Endometrial microvascular endothelial cells (primary cell): ENCODE measurements around the gene TTC3. TPM values are rescaled to one million over a fixed set of nuclear protein-coding genes. Genes with fewer than 3 reads are reported as not detected.
"Not testable (repeated sequence)": the region's sequence is repeated elsewhere in the genome, so short reads cannot be mapped to it uniquely, and the experiment has no call there.

ENCODE experiments used
- in situ Hi-C: cut with HindIII; loops from 2 replicates; pipeline ENCODE4 v1.10.0; 2017; ENCODE audit warnings: low sequenced_read_pairs, low pct_unique_long_range_greater_than_20kb; ENCODE audit errors: inconsistent ontology term
- total RNA-seq: library from RNA; depleted of rRNA; stranded (reverse); fragments of >200 nt; gene quantifications from one replicate; pipeline ENCODE4 v1.2.3, GENCODE V29; 2015; ENCODE audit errors: inconsistent ontology term

Gene TTC3
- total RNA-seq, 1 donor from 2014 or later, result 45.9 TPM

DNA sequence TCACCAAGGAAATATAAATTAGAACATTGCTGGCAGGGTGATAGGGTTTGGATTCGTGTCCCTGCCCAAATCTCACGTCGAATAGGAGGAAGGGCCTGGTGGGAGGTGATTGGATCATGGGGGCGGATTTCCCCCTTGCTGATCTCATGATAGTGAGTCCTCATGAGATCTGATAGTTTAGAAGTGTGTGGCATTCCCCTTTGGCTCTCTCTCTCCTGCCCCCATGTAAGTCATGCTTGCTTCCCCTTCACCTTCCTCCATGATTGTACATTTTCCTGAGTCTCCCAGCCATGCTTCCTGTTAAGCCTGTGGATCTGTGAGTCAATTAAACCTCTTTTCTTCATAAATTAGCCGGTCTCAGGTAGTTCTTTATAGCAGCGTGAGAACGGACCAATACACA lies 133.4 kb downstream of the TTC3 start:
- in situ Hi-C loops, result no loop called here

- in situ Hi-C loops, result no loop called here
These were observed 134.5 kb downstream of the TTC3 start for GRCh38 chr21:37207441-37208009.

GRCh38 chr21:37208056-37208721 lies 135.1 kb downstream of the TTC3 start:
- in situ Hi-C loops, result no loop called here

DNA sequence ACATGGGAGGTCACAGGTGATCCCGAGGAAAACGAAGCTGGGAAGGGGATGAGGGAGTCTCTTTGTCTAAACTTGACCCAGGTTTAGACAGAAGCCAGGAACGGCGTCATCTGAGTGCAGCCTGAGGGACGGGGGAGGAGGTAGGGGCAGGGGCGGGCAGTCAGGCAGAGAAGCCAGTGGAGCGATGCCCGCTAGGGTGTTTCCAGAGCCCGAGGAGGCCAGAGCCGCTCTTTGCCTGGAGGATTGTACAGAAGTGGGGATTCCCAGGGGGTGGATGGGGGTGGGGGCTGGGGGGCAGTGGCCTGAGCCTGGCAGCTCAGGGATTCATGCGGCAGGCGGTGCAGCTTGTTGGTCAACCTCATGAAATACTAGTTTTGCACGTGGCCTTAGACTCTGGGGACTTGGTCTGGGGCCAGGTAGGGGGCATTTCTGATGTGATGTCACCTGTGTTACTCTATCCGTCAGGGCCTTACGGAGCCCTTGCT lies 135.7 kb downstream of the TTC3 start:
- in situ Hi-C loops, result no loop called here

GRCh38 chr21:37210130-37210529 lies 137.1 kb downstream of the TTC3 start:
- in situ Hi-C loops, result no loop called here

- in situ Hi-C loops, result no loop called here
These were observed 137.7 kb downstream of the TTC3 start for GRCh38 chr21:37210799-37211198.

- in situ Hi-C loops, result no loop called here
These were observed 141.9 kb downstream of the TTC3 start for GRCh38 chr21:37214952-37215351.

- in situ Hi-C loops, result no loop called here
These were observed 146.8 kb downstream of the TTC3 start for GRCh38 chr21:37219761-37220432.

DNA sequence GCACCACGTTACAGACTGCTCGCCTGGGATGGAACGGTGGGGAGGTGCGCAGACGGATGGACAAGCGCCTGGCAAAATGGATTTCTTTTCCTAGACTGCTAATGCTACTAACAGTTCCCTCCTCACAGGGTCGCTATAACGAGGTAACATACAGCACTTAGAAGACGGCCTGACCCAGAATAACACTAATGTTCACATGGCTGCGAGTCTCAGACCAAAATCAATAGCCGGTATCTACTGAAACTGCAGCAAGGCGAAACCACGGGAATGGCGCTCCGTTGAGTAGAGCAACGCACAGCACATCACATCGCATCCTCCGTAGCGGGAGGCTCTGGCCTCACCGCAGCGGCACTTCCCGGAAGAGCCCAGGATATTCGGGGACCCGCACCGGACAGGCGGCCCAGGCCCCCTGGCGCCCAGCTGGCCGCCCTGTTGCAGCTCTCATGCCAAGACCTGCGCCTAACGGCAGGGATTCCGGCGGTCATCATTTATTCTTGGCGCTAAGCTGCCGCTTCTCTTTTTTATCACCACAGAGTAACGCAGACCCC lies 147.5 kb downstream of the TTC3 start:
- in situ Hi-C loops, result no loop called here

DNA sequence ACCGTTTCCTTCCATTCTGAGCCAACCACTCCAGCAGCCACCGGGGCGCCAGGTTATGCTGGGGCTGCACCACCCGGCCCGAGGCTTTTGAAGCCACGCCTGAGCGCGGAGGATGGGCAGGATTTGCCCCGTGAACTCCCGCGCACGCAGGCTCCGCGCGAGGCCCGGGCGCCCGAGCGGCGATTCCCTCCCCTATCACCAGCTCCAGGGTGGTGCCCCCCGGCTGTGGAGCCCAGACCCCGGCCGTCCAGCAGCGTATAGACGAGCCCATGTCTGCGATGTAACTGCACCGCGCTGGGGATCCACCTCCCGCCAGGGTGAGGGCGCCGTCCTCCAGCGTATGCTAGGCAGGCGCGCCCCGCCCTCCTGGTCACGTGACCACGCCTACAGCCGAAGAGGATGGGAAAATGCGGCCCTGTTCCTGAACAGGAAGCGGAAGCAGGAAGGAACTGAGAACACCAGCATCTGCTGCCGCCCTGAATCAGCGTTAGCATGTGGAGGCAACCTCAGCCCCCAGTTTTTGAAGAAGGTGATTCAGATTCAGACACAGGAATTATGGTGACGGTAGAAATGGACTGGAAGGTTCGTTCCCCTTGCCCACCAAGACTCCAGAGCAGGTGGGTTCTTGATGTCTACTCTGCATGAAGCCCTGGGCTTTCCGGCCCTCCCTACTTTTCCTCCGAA lies 148.1 kb downstream of the TTC3 start:
- in situ Hi-C loops, result no loop called here

DNA sequence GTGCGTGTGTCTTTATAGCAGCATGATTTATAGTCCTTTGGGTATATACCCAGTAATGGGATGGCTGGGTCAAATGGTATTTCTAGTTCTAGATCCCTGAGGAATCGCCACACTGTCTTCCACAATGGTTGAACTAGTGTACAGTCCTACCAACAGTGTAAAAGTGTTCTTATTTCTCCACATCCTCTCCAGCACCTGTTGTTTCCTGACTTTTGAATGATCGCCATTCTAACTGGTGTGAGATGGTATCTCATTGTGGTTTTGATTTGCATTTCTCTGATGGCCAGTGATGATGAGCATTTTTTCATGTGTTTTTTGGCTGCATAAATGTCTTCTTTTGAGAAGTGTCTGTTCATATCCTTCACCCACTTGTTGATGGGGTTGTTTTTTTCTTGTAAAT lies 149.2 kb downstream of the TTC3 start:
- in situ Hi-C loops, result not testable (repeated sequence)

DNA sequence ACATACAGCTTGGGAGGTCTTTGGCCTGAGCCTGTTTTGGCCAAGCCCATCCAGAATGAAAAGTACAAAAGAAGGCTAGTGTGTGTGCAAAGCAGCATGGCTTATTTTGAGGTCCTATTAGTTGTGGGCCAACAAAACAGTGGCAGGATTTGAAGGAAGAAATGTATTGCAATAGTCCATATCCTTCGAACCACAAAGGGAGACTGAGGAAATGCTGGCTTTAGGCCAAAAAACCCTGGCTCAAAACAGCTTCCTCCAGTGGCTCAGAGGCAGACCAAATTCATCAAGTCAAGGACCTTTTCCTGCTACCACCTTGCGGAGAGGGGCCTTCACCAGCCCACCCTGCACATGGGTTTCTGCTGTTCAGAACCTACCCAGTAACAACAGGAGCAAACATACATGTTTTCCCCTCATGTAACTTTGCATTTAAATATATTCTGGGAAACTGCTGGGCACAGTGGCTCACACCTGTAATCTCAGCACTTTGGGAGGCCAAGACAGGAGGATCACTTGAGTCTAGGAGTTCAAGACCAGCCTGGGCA lies 150.8 kb downstream of the TTC3 start:
- in situ Hi-C loops, result no loop called here

DNA sequence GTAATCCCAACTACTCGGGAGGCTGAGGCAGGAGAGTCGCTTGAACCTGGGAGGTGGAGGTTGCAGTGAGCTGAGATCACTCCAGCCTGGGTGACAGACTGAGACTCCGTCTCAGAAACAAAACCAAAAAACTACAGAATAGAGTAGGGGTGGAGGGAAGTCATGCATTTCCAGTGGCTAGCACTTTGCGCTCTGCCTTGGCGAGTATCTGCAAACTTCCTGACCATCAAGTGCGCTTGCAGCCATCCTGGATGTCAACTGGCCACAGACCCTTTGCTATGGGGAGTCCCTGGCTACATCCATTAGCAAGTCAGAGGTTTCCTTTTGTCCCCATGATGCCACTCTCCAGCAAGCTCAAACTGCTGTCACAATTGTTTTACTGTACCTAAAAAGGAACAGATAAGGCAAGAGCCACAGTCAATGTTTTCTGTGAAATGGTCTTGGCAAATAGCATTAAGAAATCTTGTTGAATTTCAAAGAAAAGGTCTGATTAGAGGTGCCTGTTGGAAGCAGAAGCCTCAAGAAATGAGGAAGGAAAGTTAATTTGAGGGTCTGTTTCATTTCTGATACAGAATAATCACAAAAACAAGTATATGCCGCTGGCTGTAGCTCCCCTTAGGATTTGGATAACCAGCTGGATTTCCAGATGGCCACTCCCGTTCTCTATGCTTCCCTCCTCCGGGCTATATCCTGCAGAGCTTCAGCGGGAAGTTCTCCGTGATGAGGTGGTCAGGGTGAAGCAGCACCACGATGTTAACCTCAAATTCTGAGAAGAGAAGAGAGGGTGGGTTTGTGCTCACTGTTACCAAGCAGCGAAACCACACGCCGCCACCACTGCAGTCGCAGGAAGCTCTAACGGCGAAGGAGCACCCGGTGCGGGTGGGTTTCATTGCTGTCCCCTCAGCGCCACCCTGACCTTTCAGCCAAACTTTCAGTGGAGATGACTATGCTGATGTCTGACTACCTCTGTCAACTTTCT lies 152.1 kb downstream of the TTC3 start:
- in situ Hi-C loops, result no loop called here

- in situ Hi-C loops, result no loop called here
These were observed 153.2 kb downstream of the TTC3 start for GRCh38 chr21:37226041-37226920.

- in situ Hi-C loops, result no loop called here
These were observed 154.3 kb downstream of the TTC3 start for GRCh38 chr21:37227071-37228002.

GRCh38 chr21:37228003-37228400 lies 154.9 kb downstream of the TTC3 start:
- in situ Hi-C loops, result no loop called here
